Frontal cortex (tissue), 4 donors: Measurements from ENCODE around the gene CLEC12A. TPM values are rescaled to one million over a fixed set of nuclear protein-coding genes. Genes with fewer than 3 reads are reported as not detected.
"Not testable (repeated sequence)": the region's sequence is repeated elsewhere in the genome, so short reads cannot be mapped to it uniquely, and the experiment has no call there.

Experiments
- DNase-seq, 2 donors: peaks; one replicate each; pipeline ENCODE4 v3.0.0; 2012; ENCODE audit warnings: low spot score in 2 of 2
- FAIRE-seq: peaks from 2 replicates; lab custom pipeline; 2012; peaks lifted over from hg19 to GRCh38; lab: Jason Lieb, UNC
- total RNA-seq: library from RNA; depleted of rRNA; stranded (reverse); fragments of >200 nt; gene quantifications from one replicate; pipeline ENCODE4 v1.2.3, GENCODE V29; 2014
- donor health status: control.
- donor health status: control.
- donor health status: control.

Gene CLEC12A
- total RNA-seq = 0.41 TPM

GRCh38 chr12:9971181-9971580 is at the start of gene CLEC12A:
TSS of gene CLEC12A (plus strand) at chr12:9971409. CDS start at chr12:9971597, 188 bp downstream.
- no peak for DNase-seq
- FAIRE-seq = no peak

- FAIRE-seq (no peak), DNase-seq (no peak)
Observed at GRCh38 chr12:9922429-9922828, 48.8 kb upstream of the CLEC12A start.

GRCh38 chr12:9925705-9926393 is 45.4 kb upstream of the CLEC12A start:
- no peak for FAIRE-seq
- peak in 1 of 2 donors; percentile 9 for DNase-seq

- DNase-seq (no peak), FAIRE-seq (no peak)
Observed at GRCh38 chr12:9926876-9927275, 44.3 kb upstream of the CLEC12A start.

GRCh38 chr12:9928607-9929006 is 42.6 kb upstream of the CLEC12A start:
- FAIRE-seq (no peak), DNase-seq (no peak)

DNA sequence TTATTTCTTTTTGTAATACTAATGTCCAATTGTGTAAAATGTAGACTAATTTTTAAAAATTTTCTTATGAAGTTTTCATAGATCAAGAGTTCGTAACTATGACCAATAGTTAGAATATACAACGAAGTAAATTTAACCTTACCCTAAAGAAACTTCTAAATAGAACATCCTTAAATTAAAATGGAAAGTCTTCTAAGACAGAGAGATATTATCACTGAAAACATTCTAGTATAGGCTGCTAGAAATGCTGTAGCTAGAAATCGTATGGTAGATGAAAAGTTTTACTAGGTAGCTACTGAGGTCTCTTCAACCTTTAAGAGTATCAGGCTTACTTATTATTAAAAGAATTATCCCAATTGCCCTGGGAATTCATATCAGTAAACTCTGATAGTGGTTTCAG is 40.0 kb upstream of the CLEC12A start:
- DNase-seq (no peak), FAIRE-seq (no peak)

- FAIRE-seq = no peak
- no peak for DNase-seq
Observed at GRCh38 chr12:9932270-9932669, 38.9 kb upstream of the CLEC12A start, which contains the start of gene CLEC2A. TSS of gene CLEC2A (minus strand) at chr12:9932370. CDS start at chr12:9932329, 41 bp downstream.

GRCh38 chr12:9933958-9934357 is 37.3 kb upstream of the CLEC12A start:
- DNase-seq = no peak
- FAIRE-seq = no peak

DNA sequence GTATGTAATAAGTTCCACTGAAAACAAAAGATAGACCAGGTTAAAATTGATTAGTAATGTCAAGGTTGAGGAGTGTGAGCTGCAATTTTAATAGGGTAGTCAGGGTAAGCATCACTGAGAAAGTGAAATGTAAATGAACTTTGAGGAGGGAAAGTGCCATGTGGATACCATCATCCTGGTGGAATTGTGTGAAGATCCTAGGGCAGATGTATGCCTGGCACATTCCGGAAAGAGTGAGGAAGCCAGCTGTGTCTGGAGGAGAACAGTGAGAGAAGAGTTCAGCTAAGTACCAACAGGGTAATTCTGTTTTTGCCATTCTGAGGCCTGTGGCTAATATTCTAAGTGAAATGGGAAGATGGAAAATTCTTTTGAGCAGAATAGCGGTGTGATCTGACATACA is 36.2 kb upstream of the CLEC12A start:
- no peak for FAIRE-seq
- no peak for DNase-seq

DNA sequence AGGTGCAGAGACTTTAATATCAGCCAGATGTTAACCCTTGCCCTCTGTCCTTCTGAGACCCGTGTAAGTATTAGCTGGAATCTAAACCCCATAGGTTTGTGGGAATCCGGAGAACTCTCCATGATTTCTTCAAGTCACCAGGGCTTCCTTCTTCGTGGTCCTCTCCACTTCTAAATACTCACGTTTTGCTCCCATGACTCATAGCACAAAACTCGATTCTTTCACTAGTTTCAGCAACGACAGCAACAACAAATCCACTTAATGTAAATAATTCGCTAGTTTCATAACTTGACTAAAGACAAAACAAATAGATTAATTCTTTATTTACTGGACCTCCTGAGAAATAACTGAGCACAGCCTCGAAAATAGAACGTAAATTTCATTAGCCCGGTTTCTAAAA is 34.6 kb upstream of the CLEC12A start:
- FAIRE-seq (no peak), DNase-seq (no peak)

DNA sequence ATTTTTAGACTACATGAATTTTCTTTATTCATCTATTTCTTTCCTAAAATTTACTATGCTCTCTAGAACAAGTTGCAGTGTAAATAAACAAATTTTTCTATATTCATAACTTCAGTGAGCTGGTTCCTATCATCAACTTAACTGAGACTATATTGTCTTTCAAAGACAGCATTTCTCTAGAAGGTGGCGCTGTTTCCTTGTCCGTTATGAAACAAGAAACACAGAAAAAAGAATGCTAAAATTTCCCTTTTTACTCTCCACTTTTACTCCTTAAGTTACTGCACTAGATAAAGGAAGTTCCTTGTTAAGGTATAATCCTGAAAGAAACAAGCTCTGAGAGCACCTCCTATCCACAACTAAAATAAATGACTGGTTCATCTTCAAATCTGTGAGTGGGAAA is 30.8 kb upstream of the CLEC12A start:
- FAIRE-seq = no peak
- DNase-seq = no peak

DNA sequence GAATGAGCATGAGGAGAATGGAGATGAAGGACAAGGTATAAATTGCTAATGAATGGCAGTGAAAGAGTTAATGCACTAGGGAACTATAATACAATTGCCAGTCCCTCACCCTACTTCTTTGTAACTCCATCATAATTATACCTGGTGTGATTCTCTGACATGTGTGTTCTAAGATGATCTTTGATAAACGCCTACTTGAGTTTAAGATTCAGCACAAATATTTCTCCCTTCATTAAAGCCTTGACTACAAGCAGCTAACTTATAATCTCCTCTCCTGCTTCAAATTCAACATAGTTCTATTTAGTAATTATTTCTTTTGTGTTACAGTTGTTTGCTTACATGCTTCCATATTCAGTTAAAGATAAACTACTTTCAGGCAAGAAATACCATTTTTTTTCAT is 29.4 kb upstream of the CLEC12A start:
- FAIRE-seq (no peak), DNase-seq (no peak)

DNA sequence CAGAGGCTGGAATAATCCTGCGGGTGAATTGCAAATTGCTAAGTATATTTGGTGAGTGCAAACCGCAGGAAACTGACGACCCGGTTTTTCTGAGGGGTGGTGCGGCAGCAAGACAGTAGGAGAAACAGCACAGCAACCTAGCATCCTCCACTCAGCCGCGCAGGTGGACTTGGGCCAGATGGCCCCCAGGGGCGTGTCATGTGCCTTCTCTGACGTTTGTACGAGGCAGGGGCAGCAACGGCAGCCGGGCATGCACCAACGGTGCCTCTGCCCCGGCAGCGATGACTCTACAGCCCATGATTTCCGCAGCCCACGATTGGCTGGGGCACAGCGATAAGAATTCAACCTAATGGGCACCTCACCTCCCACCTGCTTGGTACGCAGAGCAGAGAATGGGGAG is 28.0 kb upstream of the CLEC12A start:
- FAIRE-seq (no peak), DNase-seq (no peak)

DNA sequence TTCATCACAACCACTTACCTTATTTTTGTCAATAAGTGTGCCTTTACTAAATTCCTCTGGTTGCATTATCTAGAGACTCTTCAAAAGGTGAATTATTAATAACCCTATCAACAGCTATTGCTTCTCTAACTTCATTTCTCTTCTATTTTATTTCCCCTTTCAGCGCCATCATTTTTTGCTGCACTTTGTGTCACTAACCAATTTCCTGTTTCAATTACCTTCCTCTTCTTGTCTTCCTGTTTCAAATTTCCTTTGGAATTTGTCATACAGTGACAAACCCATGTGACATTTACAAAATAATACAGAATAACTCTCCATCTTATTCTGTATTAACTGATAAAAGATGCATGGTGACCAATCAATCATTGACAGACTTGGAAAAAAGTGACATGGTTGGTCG is 26.8 kb upstream of the CLEC12A start:
- FAIRE-seq = no peak
- no peak for DNase-seq

DNA sequence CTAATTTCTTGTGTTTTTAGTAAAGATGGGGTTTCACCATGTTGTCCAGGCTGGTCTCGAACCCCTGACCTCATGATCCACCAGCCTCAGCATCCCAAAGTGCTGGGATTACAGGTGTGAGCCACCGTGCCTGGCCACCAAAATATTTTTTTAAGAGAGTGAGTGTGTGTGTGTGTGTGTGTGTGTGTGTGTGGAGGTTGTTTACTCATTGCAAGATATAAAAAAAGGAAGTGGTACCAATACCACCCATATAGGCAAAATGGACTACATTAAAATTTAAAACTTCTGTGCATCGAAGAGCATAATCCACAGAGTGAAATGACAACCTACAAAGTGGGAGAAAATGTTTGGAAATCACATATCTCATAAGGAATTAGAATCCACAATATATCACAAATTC is 23.5 kb upstream of the CLEC12A start:
- no peak for DNase-seq
- FAIRE-seq = no peak

DNA sequence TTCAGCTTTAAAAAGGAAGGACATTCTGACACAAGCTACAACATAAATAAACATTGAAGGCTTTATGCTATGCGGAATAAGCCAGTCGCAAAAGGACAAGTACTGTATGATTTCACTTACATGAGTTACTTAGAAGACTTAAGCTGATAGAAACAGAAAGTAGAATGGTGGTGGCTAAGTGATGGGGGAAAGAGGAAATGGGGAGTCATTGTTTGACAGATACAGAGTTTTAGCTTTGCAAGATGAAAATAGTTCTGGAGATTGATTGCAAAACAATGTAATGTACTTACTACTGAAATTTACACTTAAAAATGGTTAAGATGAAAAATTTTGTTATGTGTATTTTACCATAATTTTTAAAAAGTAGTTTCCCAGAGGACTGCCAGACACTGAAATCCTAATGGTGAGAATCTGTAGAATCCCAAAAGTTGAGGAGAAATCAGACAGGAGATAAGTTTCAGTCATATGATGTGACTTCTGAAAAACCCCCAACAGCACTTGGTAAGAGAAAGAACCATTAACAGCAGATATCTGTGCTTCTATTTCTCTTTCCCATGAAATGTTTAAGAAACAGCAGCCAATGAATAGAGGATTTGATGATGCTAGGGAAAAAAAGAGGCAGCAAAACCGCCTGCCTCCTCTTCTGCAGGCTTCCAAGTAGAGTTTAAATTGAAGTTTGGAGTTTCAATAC is 22.5 kb upstream of the CLEC12A start:
- FAIRE-seq (no peak), DNase-seq (no peak)

DNA sequence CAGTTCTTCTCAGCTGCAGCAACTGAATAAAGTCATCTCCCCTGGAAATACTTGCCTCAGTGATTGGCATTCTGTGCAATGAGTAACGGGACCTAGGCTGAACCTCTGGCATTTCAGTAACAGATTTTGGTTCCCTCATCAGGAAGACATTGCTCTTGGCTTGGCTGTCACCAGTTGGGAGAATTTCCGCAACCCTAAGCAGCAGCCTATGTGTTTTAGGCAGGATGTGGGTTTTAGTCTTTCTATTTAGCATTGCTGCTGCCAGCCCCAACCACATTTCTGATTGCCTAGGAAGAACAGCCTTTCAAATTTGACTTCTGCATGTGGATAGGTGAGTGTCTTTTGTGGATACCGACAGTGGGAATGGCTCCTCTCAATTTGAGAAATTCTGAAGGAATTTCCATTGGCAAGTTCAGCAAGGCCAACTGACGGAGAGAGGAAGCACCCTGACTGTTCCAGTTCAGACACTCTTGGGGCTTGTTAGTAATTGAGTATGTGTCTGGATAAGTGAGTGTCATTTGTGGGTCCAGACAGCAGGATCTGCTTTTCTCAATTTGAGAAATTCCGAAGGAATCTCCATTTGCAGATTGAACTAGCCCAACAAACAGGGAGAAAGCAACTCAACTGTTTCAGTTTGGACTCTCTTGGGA is 20.1 kb upstream of the CLEC12A start:
- no peak for FAIRE-seq
- no peak for DNase-seq

- not testable (repeated sequence) for FAIRE-seq, DNase-seq
Observed at GRCh38 chr12:9952954-9953729, 18.1 kb upstream of the CLEC12A start.

- no peak for FAIRE-seq
- DNase-seq = no peak
Observed at GRCh38 chr12:9957834-9958233, 13.4 kb upstream of the CLEC12A start.

- FAIRE-seq = no peak
- no peak for DNase-seq
Observed at GRCh38 chr12:9960590-9960989, 10.6 kb upstream of the CLEC12A start.
